ENCODE measurements around the gene DES. TPM values are rescaled to one million over a fixed set of nuclear protein-coding genes. Genes with fewer than 3 reads are reported as not detected.

The DES gene
- total RNA-seq, 1 donor from 2014 or later = not detected

GRCh38 chr2:219378163-219378851 is 39.9 kb upstream of the DES start:
- TF ChIP-seq CTCF (IDR thresholded peaks at IDR 0.05) (no peak), EZH2 (IDR thresholded peaks at IDR 0.05) (no peak), EZH2phosphoT487 (IDR thresholded peaks at IDR 0.05) (no peak)
- Histone ChIP-seq H3K27ac (peak overlapping the region; percentile 73), H3K4me2 (peak overlapping the region; percentile 72), H3K27me3 (no peaks in the 10 kb centered on the region), H3K36me3 (no peaks in the 10 kb centered on the region), H3K79me2 (ENCODE audit: low read depth) (no peaks in the 10 kb centered on the region), H3K4me1 (peaks cover 14% of the 10 kb centered on the region), H4K20me1 (ENCODE audit: low read depth) (peaks cover 3% of the 10 kb centered on the region), H3K9ac (no peak overlapping the region), H3F3A (ENCODE audit: low read depth) (peaks cover 17% of the 10 kb centered on the region), H3K9me3 (ENCODE audit: low read depth) (no peaks in the 10 kb centered on the region), H3K4me3 (peak overlapping the region; percentile 16), H2AFZ (replicated peaks) (no peak overlapping the region)
- H3K27me3 Mint-ChIP-seq (ENCODE audit: insufficient read depth, low read depth) = no peaks in the 10 kb centered on the region
- peaks cover 31% of the 10 kb centered on the region for H3K36me3 Mint-ChIP-seq
- DNase-seq (ENCODE audit: low spot score) = peak; percentile 76
- peaks cover 8% of the 10 kb centered on the region for H3K4me1 Mint-ChIP-seq
- H3K4me3 Mint-ChIP-seq = no peak overlapping the region
- no peaks in the 10 kb centered on the region for H3K9me3 Mint-ChIP-seq
- peak overlapping the region; percentile 70 for H3K27ac Mint-ChIP-seq

- Mint-ChIP-seq H3K27me3 (ENCODE audit: insufficient read depth, low read depth) (no peaks in the 10 kb centered on the region), H3K4me1 (peaks cover 8% of the 10 kb centered on the region), H3K36me3 (peaks cover 24% of the 10 kb centered on the region), H3K4me3 (no peak overlapping the region), H3K27ac (peak overlapping the region; percentile 53), H3K9me3 (no peaks in the 10 kb centered on the region)
- H3K27me3 ChIP-seq = no peaks in the 10 kb centered on the region
- peaks cover 14% of the 10 kb centered on the region for H3K4me1 ChIP-seq
- no peak overlapping the region for H2AFZ ChIP-seq (replicated peaks)
- no peak overlapping the region for H3K27ac ChIP-seq
- H4K20me1 ChIP-seq (ENCODE audit: low read depth) = peaks cover 3% of the 10 kb centered on the region
- no peaks in the 10 kb centered on the region for H3K9me3 ChIP-seq (ENCODE audit: low read depth)
- no peak for TF ChIP-seq EZH2phosphoT487 (IDR thresholded peaks at IDR 0.05)
- TF ChIP-seq CTCF (IDR thresholded peaks at IDR 0.05) = no peak
- TF ChIP-seq EZH2 (IDR thresholded peaks at IDR 0.05) = no peak
- H3K79me2 ChIP-seq (ENCODE audit: low read depth) = no peaks in the 10 kb centered on the region
- DNase-seq (ENCODE audit: low spot score) = no peak
- no peak overlapping the region for H3K9ac ChIP-seq
- H3K36me3 ChIP-seq = no peaks in the 10 kb centered on the region
- H3F3A ChIP-seq (ENCODE audit: low read depth) = peaks cover 17% of the 10 kb centered on the region
- no peak overlapping the region for H3K4me3 ChIP-seq
- no peak overlapping the region for H3K4me2 ChIP-seq
These were observed 37.3 kb upstream of the DES start for GRCh38 chr2:219380926-219381325.

- no peak for DNase-seq (ENCODE audit: low spot score)
- TF ChIP-seq EZH2 (IDR thresholded peaks at IDR 0.05) = no peak
- no peak for TF ChIP-seq EZH2phosphoT487 (IDR thresholded peaks at IDR 0.05)
- TF ChIP-seq CTCF (IDR thresholded peaks at IDR 0.05) = no peak
- Mint-ChIP-seq H3K27ac (no peak overlapping the region), H3K4me1 (peaks cover 8% of the 10 kb centered on the region), H3K27me3 (ENCODE audit: insufficient read depth, low read depth) (no peaks in the 10 kb centered on the region), H3K4me3 (no peak overlapping the region), H3K9me3 (no peaks in the 10 kb centered on the region), H3K36me3 (peaks cover 24% of the 10 kb centered on the region)
- Histone ChIP-seq H4K20me1 (ENCODE audit: low read depth) (peaks cover 5% of the 10 kb centered on the region), H2AFZ (replicated peaks) (no peak overlapping the region), H3K4me2 (no peak overlapping the region), H3K9ac (no peak overlapping the region), H3K36me3 (no peaks in the 10 kb centered on the region), H3K79me2 (ENCODE audit: low read depth) (no peaks in the 10 kb centered on the region), H3K9me3 (ENCODE audit: low read depth) (no peaks in the 10 kb centered on the region), H3K4me3 (no peak overlapping the region), H3K4me1 (peaks cover 14% of the 10 kb centered on the region), H3F3A (ENCODE audit: low read depth) (peaks cover 17% of the 10 kb centered on the region), H3K27me3 (peaks cover 3% of the 10 kb centered on the region), H3K27ac (no peak overlapping the region)
These were observed 36.7 kb upstream of the DES start for GRCh38 chr2:219381448-219381847.
